NK-92 treated with Interleukin-12 subunit alpha and Interleukin-12 subunit beta, amount 100 ng/mL, for 24 hours (cell line): ENCODE data around the gene PPP2R3B.
"Not testable (repeated sequence)": the region's sequence is repeated elsewhere in the genome, so short reads cannot be mapped to it uniquely, and the experiment has no call there.

Experiments
- DNase-seq: peaks from one replicate; lab custom pipeline; 2025; lab: John Stamatoyannopoulos, UW

PPP2R3B gene

DNA sequence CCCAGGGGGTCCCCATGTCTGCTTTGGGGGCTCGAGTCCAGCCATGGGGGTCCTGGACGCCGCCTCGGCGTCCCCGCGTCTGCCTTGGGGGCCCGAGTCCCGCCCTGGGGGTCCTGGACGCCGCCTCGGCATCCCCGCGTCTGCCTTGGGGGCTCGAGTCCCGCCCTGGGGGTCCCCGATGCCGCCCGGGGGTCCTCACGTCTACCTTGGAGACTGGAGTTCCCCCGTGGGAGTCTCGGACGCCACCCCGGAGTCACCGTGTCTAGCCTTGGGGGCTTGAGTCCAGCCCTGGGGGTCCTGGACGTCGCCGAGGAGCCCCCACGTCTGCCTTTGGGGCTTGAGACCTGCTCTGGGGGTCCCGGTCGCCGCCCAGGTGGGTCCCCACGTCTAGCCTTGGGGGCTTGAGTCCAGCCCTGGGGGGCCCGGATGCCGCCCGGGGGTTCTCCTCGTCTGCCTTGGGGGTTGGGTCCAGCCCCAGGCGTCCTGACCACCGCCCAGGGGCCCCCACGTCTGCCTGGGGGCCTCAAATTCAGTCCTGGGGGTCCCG lies 67.1 kb downstream of the PPP2R3B start:
- no peak for DNase-seq

DNA sequence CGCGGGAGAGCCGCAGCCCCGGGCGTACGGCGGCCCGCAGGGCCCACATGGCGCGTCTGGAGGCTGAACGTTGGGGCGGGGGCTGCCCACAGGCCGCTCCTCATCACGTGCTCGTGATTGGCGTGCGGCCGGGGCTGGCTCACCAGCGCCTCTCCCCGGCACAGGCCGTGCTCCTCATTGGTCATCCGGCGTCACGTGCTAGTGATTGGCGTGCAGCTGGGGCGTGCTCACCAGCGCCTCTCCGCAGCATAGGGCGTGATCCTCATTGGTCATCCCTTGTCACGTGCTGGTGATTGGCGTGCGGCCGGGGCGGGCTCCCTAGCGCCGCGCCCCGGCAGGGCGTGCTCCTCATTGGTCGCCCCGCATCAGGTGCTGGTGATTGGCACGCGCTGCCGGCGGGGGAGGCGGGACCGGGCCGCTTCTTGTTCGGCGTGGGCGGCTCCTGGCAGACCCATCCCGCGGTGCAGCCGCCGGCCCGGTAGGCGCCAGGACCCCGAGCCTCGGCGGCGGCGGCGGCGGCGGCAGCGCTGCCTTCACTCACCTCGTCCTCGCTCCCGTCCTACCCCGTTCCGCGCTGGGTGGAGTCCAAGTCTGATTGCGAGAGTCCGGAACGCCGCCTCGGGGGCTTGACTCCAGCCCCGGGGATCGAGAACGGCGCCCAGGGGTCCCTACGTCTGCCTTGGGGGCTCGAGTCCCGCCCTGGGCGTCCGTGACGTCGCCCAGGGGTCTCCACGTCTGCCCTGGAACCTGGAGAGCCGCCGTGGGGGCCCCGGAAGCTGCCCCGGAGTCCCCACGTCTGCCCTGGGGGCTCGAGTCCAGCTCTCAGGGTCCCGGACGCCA lies 67.7 kb downstream of the PPP2R3B start, which contains the start of gene GTPBP6:
GTPBP6 (minus strand) TSS at position 58 of the 840 bp plus-strand sequence; CDS start at position 49, 9 bp downstream.
- no peak for DNase-seq

DNA sequence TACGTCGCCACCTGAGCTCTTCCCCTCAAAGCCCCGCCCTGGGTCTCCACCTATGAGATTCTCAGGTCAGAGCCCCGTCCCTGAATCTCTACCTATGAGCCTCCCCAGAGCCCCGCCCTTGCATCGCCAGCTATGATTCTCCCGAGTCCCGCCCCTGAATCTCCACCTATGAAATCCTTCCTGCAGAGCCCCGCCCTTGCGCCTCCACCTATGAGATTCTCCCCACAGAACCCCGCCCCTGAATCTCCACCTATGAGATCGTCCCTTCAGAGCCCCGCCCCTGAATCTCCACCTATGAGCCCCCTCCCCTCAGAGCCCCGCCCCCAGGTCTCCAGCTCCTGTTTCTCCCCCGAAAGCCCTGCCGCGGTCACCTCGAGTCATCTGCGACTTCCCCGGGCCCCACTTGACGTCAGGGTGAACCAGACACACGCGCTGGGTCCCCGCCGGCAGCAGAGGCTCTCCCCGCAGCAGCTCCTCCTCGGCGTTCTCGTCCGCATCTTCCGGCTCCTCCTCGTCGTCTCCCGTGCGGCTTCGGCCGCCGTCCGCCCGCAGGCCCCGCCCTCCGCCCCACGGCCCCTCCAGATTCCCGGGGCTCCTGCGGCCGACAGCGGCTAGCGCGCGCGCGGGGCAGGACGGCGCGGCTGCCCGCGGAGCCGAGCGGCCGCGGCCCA lies 68.5 kb downstream of the PPP2R3B start:
- no peak for DNase-seq

DNA sequence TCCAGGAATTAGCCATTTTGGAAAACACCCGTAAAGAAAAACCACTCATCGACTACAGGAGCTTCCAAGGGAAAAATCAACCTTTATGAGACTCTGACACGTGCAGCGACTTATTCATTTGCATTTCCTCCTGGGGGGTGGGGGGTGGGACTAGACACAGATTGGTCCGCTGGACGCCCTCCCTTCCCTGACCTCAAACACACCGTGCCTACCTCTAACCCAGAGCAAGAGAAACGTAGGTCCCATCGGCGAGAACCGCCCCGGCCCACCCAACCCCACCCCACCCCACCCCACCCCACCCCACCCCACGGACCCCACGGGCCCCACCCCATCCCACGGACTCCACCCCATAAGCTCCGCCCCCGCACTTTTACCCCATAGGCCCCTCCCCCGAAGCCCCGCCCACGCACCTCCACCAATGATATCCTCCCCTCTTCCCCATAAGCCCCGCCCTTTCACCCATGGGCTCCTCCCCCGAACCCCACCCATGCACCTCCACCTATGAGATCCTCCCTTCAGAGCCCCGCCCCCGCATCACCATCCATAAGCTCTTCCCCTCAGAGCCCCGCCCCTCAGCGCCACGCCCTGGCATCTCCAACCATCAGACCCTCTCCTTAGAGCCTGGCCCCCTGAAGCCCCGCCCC lies 69.2 kb downstream of the PPP2R3B start:
- DNase-seq: no peak

DNA sequence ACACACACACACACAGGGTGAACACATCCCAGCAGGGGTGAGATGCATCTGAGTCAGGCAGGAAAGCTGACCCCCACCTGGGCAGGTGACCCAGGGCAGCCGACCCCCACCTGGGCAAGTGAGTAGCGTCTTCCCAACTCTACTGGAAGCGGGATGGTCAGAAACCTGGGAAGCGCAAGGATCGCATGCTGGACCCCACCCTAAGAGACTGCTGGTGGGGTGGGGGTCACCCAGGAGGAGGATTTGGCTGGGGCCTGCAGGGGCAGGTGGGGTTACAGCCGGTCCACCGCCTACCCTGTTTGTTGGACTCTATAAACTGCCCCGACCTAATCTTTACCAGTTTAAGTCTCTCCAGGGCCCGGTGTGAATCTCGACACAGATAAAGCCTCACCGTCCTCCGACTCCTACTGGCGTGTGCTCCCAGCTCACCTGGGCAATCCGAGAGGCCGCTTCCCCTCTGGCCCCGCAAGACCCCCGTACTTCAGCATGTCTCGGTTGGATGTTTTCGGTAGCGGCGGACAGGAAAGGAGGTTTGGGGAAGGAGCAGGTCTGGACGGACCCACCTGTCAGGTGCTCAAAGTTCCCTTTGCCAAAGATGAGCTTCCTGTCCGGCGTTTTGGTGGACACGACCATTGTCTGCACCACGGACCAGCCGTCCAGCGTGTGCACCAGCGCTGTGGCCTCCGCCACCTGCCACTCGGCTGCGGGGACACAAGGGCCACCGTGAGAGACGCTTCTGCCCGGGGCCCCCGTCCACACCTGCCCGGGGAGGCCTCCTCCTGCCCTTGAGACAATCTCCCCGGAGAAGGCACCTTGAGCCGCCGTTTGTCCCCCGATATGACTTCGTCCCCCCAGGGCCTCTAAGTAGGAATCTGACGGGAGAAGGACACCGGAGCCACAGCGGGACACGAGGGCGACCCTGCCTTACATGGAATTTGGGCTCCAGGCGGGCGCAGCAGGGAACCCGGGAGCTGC lies 70.1 kb downstream of the PPP2R3B start:
- no peak for DNase-seq

DNA sequence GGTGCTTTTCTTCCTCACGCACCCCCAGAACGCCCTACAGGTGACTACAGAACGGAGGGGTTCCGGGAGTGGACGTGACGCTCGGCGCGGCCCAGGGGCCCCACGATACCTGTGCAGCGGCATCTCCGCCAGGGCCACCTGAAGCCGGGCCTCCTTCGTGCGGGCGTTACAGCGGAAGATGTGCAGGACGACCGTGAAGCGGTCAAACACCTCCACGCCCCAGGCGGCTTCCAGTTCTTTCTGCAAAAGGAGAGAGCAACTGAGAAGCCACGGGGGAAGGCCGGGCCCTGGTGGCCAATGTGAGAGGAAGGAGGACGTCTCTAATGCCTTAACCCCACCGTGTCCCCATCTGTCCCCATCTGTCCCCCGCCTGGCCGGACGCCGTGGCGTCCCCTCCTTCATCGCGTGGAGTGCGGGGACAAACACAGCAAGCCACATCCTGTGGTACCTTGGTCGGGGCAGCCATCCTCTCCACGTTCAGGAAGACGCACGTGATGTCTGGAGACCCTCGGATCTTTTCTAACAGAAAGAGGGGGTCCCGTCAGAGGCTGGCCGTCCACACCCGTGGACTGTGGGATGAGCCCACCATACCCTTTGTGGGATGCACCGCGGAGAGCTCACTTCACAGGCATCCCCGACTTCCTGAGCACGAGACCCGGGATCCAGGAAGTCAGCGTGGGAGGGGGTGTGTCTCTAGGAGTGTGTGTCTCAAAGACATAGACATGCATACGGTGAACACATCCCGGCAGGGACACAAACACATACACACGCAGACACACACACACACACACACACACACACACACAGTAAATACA lies 71.7 kb downstream of the PPP2R3B start:
- no peak for DNase-seq

DNA sequence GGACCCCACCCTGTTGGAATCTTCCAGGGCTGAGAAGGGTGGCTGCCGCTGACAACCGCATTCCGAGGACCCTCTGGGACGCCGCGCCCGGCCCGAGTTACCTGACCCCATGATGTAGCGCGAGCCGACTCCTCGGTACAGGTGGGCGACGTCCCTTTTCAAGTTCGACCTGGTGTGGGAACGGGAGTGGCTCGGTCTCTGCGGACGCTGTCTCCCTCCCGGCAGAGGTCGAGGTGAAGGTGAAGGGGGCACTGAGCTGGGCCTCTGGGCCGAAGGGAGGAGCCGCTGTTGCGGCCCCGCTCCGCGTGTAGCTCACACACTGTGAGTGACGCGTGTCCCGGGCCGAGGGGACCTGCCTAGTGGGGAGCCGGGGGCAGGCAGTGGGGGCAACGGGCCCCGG lies 72.7 kb downstream of the PPP2R3B start:
- DNase-seq: no peak

DNA sequence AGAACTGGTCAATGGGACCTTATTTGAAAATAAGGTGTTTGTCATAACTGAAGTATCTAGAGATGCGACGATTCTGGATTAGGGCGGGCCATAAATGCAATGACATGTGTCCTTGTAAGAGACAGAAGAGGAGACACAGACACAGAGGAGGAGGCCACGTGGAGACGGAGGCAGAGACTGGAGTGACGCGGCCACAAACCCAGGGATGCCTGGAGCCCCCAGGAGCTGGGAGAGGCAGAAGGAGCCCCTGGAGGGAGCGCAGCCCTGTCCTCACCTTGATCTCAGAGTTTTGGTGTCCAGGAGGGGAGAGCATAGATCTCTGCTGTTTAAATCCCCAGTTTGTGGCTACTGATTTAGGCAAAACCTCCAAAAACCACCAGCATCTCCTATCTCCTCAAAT lies 73.2 kb downstream of the PPP2R3B start:
- no peak for DNase-seq

DNA sequence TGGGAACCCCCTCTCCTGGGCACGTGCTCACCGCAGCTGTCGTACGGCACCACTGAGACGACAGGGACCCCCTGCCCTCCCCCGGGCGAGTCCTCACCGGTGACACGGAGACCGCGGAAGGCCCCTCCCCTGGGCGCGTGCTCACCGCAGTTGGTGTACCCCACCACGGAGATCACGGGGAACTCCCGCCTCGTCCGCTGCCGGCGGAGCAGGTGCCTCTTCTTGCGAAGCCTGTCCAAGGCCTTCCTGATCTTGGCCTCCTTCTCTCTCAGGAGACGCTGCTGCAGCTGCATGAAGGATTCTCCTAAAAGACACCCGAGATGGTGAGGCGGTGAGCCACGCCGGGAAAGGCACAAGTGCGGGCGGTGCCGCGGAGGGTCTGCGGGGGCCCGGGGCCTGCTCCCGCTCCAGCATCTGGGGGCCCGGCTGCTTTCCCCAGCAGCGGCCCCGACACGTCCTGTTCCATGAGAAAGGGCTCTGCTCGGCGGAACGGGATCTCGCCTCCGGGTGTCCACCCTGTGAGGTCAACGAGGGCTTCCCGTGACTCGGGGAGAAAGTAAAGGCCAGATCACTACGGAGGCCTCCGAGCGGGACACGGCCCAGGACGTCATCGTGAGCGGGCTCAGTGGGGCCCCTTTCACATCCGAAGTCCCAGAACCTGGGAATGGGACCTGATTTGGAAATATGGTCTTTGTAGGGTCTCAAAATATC lies 73.9 kb downstream of the PPP2R3B start:
- no peak for DNase-seq

DNA sequence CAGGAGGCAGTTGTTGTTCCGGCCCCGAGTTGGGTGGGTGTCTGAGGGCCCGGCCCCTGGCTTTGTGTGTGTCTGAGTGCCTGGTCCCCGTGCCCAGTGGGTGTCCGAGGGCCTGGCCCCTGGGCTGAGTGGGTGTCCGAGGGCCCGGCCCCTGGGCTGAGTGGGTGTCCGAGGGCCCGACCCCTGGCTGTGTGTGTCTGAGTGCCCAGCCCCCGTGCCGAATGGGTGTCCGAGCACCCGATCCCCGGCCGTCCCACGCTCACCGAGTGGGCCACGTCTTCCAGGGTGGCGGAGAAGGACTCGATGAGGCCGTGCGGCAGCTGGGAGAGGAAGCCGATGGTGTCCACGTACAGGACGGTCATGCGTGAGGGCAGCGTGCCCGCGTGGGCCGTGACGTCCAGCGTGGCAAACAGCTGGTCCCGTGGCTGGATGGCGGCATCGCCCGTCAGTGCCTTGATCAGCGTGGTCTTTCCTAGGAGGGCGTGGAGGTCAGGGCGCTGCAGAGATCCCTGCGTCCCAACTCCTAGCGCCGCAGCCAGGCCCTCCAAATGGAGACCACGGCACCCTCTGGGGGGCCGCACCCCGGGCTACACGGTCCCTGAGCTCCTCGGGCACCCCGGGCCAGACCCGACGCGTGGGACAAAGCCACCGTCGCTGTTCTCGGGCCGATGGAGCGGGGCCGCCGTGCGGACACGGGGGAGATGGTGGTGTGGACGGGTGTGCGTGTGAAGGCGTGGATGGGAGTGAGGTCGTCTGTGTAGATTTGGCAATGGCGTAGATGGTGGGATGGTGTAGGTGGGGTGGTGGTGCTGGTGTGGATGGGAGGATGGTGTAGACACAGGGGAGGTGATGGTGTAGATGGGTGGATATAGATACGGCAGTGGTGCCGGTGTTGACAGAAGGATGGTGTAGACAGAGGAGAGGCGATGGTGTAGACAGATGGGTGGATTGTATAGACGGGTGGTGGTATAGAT lies 75.3 kb downstream of the PPP2R3B start:
- no peak for DNase-seq

DNA sequence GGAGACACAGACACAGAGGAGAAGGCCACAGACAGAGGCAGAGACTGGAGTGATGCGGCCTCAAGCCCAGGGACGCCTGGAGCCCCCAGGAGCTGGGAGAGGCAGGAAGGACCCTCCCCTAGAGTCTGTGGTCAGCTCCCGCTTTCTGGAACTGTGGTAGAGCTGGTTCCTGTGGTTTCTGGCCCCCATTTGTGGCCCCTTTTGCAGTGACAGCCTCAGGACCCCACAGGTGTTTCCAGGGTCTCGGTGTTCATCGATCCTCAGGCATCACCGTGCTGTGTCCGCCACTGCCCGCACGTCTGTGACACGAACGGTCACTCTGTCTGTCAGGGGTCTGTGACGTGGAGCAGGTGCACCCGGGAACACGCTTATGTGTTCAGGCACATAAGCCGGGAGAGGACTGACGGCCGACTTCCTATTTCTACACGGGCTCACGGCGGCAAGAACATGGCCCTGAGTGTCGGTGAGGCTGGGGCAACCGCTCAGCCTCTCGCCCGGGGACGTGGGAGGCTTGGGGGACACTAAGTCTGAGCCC lies 76.0 kb downstream of the PPP2R3B start:
- no peak for DNase-seq

DNA sequence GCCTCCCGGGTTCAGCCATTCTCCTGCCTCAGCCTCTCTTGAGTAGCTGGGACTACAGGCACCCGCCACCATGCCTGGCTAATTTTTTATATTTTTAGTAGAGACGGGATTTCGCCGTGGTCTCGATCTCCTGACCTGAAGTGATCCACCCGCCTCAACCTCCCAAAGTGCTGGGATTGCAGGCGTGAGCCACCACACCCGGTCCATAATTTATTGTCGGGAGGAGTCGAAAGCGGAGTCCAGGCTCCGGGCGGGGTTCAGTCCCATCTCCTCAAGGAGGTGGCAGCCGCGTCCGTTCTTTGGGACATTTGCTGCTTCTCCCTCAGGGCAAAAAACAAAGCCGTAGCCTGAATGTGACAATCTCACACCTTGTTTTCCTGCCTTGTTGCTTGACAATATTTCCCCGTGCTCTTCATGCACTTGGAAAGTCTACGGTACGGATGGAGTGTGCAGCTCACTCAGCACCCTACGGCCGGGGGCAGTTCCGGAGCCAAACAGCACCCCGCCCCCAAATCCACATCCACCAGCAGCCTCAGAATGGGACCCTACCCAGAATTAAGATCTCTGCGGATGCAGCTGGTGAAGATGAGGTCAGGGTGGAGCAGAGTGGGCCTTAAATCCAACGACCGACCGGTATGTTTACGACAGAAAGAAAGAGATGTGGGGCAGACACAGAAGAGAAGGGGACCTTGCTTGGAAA lies 77.7 kb downstream of the PPP2R3B start:
- DNase-seq: no peak

DNA sequence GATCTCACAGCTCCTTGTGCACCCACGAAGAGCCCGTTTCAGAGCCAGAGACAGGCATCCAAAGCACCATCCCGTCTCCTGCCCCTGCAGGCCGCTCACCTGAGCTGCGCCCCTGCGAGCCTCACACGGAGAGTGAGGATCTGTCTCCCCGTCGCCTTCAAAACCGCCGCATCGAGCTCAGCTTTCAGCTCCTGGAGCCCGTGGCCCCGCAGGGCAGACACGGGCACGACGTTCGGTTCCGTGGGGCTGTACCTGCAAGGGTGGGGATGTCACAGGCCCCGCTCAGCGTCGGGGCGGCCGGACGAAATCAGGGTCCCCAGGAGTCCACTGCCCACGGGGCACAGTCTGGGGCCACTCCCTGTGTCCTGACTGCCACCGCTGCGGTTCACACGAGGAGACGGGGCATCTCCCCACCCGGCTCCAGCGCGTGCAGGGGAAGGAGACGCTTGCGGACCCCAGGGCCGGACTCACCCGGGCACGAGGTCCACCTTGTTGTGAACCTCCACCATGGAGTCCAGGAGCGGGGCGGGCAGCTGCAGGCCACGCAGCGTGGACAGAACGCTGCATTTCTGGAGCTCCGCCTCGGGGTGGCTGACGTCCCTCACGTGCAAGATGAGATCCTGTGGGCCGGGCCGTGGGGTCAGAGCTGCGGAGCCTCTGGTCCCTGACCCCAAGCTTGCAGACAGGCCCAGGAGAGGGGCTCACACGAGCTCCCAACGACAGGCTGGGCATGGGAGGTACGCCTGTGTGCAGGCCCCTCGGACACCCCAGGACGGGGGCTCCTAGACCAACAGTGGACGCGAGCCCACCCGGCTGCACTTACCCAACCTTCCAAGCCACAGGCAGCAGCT lies 79.2 kb downstream of the PPP2R3B start:
- no peak for DNase-seq

DNA sequence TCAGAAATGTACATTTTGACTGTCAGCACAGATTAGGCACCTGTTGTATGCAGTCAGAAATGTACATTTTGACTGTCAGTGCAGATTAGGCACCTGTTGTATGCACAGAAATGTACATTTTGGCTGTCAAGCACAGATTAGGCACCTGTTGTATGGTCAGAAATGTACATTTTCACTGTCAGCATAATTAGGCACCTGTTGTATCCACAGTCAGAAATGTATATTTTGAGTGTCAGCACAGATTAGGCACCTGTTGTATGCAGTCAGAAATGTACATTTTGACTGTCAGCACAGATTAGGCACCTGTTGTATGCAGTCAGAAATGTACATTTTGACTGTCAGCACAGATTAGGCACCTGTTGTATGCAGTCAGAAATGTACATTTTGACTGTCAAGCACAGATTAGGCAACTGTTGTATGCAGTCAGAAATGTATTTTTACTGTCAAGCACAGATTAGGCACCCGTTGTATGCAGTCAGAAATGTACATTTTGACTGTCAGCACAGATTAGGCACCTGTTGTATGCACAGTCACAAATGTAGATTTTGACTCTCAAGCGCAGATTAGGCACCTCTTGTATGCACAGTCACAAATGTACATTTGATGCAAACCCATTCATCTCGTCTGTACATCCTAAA lies 80.0 kb downstream of the PPP2R3B start:
- not testable (repeated sequence) for DNase-seq

DNA sequence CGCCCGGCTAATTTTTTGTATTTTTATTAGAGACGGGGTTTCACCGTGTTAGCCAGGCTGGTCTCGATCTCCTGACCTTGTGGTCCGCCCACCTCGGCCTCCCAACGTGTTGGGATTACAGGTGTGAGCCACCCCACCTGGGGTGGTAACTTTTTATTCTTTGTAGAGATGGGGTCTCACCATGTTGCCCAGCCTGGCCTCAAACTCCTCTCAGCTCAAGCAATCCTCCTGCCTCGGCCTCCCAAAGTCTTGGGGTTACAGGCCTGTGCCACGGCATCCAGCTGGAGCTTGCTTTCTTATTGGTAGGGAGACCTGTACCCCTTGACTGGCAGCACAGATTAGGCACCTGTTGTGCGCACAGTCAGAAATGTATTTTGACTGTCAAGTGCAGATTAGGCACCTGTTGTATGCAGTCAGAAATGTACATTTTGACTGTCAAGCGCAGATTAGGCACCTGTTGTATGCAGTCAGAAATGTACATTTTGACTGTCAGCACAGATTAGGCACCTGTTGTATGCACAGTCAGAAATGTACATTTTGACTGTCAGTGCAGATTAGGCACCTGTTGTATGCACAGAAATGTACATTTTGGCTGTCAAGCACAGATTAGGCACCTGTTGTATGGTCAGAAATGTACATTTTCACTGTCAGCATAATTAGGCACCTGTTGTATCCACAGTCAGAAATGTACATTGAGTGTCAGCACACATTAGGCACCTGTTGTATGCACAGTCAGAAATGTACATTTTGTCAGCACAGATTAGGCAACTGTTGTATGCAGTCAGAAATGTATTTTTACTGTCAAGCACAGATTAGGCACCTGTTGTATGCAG lies 80.7 kb downstream of the PPP2R3B start:
- DNase-seq: not testable (repeated sequence)
